Measurements from ENCODE around the gene TEX44. TPM values are rescaled to one million over a fixed set of nuclear protein-coding genes. Genes with fewer than 3 reads are reported as not detected.

The TEX44 gene
- total RNA-seq, result not detected in 2 replicates

DNA sequence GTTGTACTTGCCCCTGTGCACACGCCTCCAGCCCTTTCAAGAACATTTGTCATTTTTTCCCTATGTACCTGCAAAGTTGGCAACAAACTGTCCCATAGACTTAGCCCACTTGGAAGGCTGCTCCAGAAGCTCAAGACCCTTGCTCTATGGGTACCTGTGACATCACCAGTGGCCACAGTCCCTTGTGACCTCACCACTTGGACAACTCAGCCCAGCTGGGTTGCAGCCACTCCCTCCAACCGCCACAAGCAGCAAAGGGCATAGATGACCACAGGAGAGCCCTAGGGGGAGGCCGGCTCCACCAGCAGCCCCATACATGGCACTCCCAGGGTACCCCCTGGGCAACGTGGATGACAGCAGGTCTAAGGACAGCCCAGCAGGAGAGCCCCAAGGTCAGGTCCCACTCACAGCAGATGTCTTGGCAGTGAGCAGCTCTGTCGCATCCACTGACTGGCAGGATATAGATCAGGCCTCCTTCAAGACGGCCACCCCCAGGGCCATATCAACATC is at the start of gene TEX44:
TSS of gene TEX44 (plus strand) at position 229 of the 510 bp plus-strand sequence. CDS start at position 317, 88 bp downstream.

Other genes starting within 250 kb of the TEX44 start
- gene B3GNT7, start 197.2 kb upstream of the TEX44 start, total RNA-seq, result under 0.01 and 0.15 TPM in 2 replicates
- gene NCL, start 128.4 kb upstream of the TEX44 start, total RNA-seq, result 179 and 230 TPM in 2 replicates
- under 0.01 TPM in 1 of 2 replicates, not detected in the other for gene NMUR1, start 62.4 kb upstream of the TEX44 start, total RNA-seq
- 1,125 and 1,429 TPM in 2 replicates for gene PTMA, start 115.7 kb downstream of the TEX44 start, total RNA-seq
- gene PDE6D, start 188.4 kb downstream of the TEX44 start, total RNA-seq, result 22.4 and 28.0 TPM in 2 replicates
- gene COPS7B, start 193.6 kb downstream of the TEX44 start, total RNA-seq, result 12.7 and 17.9 TPM in 2 replicates

Data from epithelial cell of umbilical artery (primary cell).